ENCODE results near the gene CDNF.
"Not testable (repeated sequence)": the region's sequence is repeated elsewhere in the genome, so short reads cannot be mapped to it uniquely, and the experiment has no call there.

The CDNF gene

DNA sequence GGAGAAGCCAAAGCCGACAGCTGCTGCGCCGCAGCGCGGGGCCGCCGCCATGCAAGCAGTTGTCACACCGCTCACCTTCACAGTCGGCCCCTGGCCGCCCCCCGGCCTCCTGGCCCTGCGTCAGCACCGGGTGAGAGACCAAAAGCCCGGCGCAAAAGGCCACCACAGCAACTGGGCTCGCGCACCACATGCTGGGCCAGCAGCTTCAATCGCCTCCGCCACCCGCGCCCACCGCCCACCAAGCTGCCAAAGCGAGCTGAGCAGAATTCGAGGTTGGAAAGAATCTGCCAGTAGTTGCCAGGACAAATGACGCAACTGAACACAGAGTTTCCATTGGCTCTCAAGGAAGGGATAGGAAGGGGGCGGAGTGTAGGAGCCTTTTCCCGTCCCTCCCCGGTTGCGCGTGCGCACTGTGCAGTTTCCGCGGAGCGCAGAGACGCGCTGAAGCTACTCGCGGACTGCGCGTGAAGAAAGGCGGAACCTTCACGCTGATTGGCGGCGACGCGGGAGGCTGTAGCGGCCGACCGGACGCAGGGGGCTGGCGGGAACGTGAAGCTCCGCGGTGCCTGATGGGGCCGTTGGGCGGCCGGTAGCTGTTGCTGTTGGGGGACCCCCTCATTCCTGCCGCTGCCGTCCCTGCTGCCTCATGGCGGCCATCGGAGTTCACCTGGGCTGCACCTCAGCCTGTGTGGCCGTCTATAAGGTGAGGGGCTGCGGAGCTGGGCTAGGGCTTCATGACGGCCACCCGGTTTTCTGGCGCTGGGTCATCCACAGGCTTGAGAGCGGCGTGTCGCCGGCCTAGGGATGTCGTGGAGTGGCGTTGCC lies at the start of gene CDNF, which contains the start of the genes HSPA14 and MSANTD7:
Gene CDNF (minus strand): TSS at position 281 of the 825 bp plus-strand sequence. CDS start 91 bp downstream, at position 190.
Gene HSPA14 (plus strand): TSS at position 550 of the 825 bp plus-strand sequence. CDS start 97 bp downstream, at position 647.
Gene MSANTD7 (plus strand): TSS at position 550 of the 825 bp plus-strand sequence. CDS start 3,979 bp downstream, outside the sequence.
- DNase-seq, result peak; percentile 98

DNA sequence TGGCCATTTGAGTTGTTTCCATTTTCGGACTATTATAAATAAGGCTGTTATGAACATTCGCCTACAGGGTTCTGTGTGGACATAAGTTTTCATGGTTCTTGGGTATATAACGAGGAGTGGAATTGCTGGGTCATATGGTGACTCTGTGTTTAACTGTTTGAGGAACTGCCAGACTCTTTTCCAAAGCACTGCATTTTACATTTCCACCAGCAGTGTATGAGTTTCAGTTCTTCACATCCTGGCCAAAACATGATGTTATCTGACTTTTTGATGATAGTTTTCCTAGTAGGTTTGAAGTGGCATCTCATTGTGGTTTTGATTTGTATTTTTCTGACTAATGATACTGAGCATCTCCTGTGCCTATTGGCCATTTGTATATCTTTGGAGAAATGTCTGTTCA lies 46.2 kb upstream of the CDNF start:
- DNase-seq, result no peak

- no peak for DNase-seq
These were observed 42.4 kb upstream of the CDNF start for GRCh38 chr10:14880229-14880628.

GRCh38 chr10:14879928-14880193 lies 42.0 kb upstream of the CDNF start:
- peak; percentile 16 for DNase-seq

GRCh38 chr10:14879124-14879927 lies 41.5 kb upstream of the CDNF start:
- no peak for DNase-seq

DNA sequence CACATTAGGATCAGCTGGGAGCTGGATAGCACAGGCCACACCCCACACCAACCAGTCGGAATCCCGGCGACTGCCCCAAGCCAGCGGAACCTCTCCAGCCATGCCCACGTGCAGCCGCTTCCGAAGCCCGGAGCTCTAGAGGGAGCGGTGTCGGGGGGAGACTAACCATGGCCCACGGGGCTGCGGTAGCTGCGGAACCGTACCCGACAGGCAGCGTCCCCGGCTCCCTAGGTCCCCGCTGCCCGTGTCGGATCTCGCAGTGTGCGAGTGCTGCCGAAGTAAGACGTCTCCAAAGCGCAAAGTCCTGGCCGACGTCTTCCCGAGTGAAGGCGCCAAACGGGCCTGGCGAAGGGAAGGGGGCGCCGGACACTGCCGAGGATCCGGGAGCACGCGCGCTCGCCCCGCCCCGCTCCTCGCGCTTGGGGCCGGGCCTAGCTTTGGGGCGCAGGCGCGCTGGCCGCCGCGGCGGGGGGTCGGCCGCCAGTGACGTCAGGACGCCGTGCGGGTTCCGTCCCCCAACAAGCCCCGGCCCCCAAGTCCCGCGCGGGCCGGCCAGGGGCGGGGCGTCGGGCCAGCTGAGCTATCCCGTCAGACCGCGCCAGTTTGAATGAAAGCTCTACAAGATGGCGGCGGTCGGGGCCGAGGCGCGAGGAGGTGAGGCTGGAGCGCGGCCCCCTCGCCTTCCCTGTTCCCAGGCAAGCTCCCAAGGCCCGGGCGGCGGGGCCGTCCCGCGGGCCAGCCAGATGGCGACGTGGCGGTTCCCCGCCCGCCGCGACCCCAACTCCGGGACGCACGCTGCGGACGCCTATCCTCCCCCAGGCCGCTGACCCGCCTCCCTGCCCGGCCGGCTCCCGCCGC lies 40.7 kb upstream of the CDNF start, which contains the start of gene SUV39H2:
Gene SUV39H2 (plus strand): TSS at position 601 of the 858 bp plus-strand sequence. CDS start 23 bp downstream, at position 624.
- DNase-seq, result peak; percentile 97

DNA sequence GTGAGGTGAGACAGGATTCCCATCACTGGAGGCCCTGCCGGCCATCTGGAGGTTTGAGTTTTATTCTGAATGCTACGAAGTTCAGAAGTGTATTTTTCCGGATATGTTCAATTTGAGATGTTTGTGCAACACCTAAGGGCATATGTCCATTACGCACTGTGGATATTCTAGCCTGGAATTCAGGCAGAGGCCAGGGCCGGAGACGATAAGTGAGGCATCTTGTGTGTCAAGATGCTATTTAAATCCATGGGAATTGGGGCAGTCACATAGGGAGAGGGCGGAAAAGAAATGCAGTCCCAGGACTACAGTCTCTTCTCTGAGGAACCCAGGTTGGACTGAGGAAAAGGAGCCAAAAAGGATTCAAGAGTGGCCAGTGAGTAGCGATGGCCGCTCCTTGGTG lies 38.9 kb upstream of the CDNF start:
- no peak for DNase-seq

DNA sequence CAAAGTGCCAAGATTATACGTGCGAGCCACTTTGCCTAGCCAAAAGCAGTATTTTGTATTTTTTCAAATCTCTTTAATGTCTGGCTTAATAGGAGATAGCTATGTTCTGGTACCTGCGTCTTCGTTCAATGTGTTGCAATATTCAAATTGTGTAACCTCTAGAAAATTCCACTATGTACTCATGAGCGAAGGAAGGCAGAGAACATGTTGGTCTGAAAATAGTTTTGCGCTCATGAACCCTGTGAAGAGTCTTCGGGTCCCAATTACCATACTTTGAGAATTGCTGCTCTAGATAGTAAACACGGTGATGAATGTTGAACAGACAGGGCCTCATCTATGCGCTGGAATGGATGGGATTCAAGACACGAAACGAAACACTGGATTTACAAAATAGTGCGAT lies 38.1 kb upstream of the CDNF start:
- no peak for DNase-seq

DNA sequence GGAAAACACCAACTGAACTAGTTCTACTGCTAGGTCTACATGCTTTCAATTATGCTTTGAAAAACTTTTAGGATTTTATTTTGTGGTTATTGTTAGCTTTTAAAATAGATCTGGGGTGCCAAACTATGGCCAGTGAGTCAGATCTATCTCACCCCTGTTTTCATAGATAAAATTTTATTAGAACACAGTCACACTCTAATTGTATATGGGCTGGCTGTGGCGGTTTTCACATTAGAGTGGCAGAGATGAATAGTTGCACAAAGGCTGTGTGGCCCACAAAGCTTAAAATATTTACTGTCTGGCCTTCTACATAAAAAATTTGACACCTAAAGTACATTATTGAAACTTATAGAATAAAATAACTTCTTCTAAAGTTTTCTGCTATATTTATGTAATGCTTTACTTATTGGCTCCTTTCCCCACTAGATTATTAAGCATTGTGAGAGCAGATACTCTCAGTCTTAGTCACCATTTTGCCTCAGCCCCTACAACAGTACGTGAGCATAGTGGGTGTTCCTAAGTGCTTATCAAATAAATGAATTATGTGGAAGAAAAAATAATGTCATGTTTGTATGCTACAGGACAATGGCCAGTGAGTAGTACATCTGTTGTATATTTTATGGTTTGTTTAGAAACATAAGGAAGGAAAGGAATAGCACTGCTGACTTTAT lies 35.4 kb upstream of the CDNF start:
- no peak for DNase-seq

DNA sequence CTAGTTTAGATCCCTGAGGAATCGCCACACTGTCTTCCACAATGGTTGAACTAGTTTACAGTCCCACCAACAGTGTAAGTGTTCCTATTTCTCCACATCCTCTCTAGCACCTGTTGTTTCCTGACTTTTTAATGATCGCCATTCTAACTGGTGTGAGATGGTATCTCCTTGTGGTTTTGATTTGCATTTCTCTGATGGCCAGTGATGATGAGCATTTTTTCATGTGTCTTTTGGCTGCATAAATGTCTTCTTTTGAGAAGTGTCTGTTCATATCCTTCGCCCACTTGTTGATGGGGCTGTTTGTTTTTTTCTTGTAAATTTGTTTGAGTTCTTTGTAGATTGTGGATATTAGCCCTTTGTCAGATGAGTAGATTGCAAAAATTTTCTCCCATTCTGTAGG lies 27.0 kb upstream of the CDNF start:
- not testable (repeated sequence) for DNase-seq

DNA sequence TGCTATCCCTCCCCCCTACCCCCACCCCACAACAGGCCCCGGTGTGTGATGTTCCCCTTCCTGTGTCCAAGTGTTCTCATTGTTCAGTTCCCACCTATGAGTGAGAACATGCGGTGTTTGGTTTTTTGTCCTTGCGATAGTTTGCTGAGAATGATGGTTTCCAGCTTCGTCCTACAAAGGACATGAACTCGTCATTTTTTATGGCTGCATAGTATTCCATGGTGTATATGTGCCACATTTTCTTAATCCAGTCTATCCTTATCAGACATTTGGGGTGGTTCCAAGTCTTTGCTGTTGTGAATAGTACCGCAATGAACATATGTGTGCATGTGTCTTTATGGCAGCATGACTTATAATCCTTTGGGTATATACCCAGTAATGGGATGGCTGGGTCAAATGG lies 26.6 kb upstream of the CDNF start:
- DNase-seq, result not testable (repeated sequence)

- DNase-seq, result no peak
These were observed 23.0 kb upstream of the CDNF start for GRCh38 chr10:14860791-14861190.

DNA sequence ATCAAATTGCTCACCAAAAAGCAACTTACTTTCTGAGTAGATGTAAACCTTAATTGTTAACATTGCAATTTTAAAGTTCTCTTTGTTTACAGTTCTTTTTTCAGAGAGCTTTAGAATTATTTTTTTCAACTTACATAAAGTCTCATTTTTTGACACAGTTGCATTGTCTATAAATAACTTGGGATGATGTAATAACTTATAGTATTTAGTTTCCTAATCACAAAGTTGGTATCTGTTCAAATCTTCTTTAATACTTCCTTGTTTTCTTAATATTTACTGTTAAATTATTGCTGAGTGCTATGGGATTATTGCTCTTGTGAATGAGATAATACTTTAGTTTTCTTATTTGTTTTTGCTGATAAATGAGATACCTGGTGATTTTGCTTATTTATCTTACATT lies 21.9 kb upstream of the CDNF start:
- no peak for DNase-seq

DNA sequence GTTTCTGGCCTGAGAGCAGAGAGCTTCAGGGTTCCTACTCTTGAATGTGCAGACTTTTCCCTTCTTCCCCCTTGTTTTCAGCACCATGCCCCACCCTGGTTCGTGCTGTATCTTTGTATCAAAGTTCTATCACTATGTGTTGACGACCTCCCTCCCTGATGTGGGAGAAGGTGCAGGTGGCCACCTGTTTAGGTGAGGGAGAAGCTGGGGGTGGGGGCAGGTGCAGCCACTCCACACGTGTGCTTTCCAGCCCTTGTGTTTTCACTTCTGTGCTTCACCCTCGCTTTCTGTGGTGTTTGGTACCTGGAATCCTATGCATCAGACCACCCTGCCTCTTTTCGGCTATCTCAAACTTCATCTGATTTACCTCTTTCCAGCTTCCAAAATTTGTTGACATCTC lies 21.2 kb upstream of the CDNF start:
- DNase-seq, result no peak

DNA sequence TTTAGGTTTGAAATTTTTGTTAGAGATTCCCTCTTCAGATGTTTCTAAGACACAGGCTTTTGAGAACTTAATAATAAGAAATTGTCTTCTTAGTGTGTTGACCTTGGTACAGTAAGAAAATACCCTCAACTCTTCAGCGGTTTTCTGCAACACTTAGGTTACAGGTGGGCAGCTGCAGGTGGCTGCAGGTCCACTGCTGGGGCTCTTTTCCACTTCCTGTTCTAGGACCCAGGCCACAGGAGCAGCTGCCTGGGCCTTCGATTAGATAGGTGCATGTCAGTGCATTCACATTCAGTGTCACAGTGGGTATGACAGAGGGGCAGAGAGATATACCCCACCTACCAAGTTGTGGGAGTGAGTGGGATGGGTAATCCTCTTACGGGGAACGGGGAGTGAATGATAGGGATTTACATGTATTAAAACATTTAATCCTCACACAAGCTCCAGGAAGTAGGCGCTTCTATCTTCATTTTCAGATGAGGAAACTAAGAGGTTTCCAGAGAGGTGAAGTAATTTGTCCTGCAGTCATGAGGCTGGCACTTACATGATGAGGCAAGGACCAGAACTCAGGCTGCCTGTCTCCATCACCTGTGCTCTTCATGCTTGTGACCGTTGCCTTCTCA lies 20.6 kb upstream of the CDNF start:
- no peak for DNase-seq

- no peak for DNase-seq
These were observed 17.6 kb upstream of the CDNF start for GRCh38 chr10:14855453-14855852.

DNA sequence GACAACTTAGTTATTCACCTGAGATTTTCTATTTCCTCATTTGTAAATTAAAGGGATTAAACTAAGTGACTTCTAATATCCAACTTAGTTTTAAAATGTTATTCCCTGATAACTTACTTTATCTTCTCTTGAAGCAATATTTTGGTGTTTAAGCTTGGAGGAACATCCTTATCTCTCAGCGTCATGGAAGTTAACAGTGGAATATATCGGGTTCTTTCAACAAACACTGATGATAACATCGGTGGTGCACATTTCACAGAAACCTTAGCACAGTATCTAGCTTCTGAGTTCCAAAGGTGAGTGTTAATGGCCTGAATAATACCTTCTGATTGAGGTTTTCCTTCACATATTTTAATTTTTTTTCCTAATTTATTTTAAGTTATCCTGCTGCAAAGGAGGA lies 14.4 kb upstream of the CDNF start:
- DNase-seq, result no peak

GRCh38 chr10:14844948-14845347 lies 7.1 kb upstream of the CDNF start:
- no peak for DNase-seq

- no peak for DNase-seq
These were observed 5.6 kb upstream of the CDNF start for GRCh38 chr10:14843327-14843988.

DNA sequence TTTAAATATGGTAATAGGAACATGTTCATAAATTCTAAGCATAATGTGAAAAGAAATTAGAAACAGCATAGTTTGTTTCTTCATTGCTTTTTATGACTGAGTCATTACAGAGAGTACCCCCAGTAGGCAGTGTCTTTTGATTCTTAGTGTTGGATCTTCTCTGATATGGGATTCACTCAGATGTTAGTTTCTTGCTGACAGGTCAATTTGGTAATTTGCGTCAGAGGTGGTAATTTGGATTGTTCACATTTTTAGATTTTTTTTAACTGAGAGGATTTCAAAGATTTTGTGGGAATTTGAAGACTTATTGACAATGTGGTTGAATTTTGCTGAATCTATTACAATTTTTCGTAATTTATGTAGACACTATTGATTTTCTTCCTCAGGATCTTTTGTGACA lies 2.3 kb upstream of the CDNF start:
- DNase-seq, result no peak

GRCh38 chr10:14839305-14839695 lies 1.5 kb upstream of the CDNF start:
- DNase-seq, result no peak
